ENCODE data around the gene RAI1. TPM values are rescaled to one million over a fixed set of nuclear protein-coding genes. Genes with fewer than 3 reads are reported as not detected.
"Not testable (repeated sequence)": the region's sequence is repeated elsewhere in the genome, so short reads cannot be mapped to it uniquely, and the experiment has no call there.

RAI1 gene
- total RNA-seq, 1 donor from 2014 or later = 9.1 TPM

DNA sequence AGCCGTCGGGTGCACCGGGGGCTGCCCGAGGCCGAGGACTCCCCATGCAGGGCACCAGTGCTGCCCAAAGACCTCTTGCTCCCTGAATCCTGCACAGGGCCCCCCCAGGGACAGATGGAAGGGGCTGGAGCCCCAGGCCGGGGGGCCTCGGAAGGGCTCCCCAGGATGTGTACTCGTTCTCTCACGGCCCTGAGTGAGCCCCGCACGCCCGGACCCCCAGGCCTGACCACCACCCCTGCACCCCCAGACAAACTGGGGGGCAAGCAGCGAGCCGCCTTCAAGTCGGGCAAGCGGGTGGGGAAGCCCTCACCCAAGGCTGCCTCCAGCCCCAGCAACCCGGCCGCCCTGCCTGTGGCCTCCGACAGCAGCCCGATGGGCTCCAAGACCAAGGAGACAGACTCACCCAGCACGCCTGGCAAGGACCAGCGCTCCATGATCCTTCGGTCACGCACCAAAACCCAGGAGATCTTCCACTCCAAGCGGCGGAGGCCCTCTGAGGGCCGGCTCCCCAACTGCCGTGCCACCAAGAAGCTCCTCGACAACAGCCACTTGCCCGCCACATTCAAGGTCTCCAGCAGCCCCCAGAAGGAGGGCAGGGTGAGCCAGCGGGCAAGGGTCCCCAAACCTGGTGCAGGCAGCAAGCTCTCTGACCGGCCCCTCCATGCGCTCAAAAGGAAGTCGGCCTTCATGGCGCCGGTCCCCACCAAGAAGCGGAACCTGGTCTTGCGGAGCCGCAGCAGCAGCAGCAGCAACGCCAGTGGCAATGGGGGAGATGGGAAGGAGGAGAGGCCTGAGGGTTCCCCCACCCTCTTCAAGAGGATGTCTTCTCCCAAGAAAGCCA lies 114.9 kb downstream of the RAI1 start:
- DNase-seq (ENCODE audit: low read depth) = no peak

DNA sequence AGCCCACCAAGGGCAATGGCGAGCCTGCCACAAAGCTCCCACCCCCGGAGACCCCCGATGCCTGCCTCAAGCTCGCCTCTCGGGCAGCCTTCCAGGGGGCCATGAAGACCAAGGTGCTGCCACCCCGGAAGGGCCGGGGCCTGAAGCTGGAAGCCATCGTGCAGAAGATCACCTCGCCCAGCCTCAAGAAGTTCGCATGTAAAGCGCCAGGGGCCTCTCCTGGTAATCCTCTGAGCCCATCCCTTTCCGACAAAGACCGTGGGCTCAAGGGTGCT lies 115.5 kb downstream of the RAI1 start:
- no peak for DNase-seq (ENCODE audit: low read depth)

DNA sequence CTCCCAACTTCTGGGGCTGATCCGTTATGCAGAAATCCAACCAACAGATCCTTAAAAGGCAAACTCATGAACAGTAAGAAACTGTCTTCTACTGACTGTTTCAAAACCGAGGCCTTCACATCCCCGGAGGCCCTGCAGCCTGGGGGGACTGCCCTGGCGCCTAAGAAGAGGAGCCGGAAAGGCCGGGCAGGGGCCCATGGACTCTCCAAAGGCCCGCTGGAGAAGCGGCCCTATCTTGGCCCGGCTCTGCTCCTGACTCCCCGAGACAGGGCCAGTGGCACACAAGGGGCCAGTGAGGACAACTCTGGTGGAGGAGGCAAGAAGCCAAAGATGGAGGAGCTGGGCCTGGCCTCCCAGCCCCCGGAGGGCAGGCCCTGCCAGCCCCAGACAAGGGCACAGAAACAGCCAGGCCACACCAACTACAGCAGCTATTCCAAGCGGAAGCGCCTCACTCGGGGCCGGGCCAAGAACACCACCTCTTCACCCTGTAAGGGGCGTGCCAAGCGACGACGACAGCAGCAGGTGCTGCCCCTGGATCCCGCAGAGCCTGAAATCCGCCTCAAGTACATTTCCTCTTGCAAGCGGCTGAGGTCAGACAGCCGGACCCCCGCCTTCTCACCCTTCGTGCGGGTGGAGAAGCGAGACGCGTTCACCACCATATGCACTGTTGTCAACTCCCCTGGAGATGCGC lies 116.0 kb downstream of the RAI1 start:
- no peak for DNase-seq (ENCODE audit: low read depth)

DNA sequence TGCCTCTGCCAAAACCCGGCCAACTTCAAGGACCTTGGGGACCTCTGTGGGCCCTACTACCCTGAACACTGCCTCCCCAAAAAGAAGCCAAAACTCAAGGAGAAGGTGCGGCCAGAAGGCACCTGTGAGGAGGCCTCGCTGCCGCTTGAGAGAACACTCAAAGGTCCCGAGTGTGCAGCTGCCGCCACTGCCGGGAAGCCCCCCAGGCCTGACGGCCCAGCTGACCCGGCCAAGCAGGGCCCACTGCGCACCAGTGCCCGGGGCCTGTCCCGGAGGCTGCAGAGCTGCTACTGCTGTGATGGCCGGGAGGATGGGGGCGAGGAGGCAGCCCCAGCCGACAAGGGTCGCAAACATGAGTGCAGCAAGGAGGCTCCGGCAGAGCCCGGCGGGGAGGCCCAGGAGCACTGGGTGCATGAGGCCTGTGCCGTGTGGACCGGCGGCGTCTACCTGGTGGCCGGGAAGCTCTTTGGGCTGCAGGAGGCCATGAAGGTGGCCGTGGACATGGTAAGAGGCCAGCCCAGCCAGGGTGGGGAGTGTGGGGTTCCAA lies 116.8 kb downstream of the RAI1 start:
- DNase-seq (ENCODE audit: low read depth) = no peak

DNA sequence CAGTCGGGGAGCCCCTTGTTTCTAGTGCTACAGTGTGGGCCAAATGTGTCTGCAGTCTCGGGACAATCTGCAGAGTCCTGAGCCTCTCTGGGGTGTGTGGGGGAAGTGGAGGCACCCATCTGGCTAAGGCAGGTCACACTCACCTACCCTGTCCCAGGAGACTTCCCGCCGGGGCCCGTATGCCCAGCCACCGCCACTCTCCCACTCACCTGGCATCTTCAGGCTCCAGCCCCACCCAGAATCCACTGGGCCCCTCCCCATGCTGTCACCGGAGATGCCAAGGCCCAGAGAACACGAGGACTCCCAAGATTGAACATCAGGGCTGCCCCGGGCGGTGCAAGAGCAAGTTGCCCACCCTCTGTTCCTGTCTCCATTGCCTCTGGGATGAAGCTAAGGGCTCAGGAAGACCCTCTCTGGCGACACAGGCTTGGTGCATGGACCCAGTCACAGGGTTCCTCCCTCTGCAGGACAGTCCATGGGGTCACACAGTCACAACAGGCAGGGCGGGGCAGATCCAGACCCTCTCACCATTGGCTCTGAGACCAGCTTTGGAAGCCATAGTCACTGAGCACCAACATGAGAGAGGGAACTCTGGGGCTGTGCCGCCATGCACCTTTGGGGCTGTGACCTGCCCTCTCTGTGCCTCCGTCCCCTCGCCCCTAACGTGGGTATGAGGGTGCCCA lies 117.5 kb downstream of the RAI1 start:
- DNase-seq (ENCODE audit: low read depth) = no peak

DNA sequence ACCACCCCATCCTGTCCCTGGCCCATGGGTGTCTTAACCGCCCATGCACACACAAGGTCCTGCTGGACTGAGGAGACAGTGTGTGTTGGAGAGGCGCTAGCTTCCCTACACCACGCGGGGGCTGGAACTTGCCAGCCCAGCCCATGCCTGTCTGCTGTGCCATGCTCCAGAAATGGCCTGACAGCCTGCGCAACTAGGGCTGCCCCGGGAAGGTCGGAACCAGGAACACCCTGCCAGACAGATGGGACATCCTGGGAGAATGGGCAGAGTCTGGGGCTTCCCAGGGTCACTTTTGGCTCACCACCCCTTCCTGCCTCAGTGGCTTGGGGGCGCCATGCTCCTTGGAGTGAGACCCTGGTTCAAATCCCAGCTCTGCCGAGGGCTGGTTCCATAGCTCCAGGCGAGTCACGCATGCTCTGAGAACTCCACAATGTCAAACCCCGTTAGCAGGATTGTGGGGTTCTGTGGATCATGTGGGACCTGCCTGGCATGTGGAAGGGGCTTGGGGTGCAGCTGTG lies 119.3 kb downstream of the RAI1 start:
- no peak for DNase-seq (ENCODE audit: low read depth)

DNA sequence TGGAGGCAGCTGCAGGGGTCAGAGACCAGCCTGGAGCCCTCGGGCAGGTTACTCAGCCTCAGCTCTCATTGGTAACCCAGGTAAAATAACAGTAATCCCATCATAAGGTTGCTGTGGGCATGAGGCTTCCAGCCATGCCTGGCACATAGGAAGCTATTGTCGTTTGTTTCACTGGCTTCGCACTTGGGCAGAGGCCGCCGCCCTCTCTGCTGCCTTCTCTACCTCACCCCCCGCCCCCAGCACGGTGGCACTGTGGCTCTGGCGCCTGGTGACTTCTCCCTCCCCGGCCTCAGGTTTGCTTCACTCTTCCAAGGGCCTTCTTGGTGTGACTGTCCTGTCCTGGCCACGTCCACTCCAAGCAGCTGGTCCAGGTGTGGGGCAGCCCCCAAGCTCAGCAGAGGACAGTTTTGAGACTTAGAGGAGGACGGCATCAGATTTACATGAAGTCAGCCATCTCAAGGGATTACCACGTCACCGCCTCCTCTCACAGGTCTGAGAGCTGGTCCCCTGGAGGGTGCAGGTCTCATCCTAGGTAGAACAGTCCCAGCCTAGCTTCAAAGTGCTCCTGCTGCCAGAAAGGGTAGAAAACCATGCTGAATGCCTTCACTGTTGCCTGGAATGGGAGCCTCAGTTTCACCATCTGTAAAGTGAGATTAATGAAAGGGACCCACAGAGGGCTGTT lies 120.7 kb downstream of the RAI1 start:
- DNase-seq (ENCODE audit: low read depth) = no peak

DNA sequence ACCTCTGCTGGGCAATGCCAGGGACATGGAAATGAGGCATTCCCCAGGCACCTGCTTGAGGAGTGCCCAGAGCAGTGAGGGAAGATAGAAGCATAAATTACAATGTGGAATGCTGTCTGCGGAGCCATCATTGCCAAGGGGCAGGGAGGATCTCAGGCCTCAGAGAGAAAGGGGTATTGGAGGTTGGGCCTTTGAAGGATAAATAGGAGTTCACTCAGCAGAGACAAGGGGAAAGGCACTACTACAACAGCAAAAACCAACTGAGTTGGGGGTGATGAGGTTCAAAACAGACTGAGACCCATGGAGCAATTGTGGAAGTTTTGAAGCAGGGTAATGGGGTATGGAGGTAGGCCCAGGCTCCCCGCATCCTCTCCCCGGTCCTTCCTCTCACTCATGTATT lies 122.7 kb downstream of the RAI1 start:
- DNase-seq (ENCODE audit: low read depth) = no peak

DNA sequence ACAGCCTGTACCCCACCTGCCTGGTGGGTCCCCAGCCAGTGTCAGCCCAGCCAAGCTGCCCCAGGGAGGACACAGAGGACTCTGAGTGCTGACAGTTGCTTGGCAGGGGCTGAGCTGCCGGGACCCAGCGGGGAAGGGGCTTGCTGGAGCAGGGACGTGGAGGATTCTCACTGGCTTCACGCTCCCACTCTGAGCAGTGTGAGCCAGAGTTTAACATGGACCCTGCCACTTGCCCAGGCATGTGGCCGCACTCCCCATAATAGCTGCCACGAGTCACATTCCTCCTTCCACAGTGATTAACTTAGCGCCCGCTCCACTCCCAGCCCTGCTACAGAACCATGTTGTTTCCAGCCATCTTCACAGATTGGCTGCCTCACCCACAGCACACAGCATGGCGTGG lies 124.3 kb downstream of the RAI1 start:
- DNase-seq (ENCODE audit: low read depth) = peak; percentile 67

DNA sequence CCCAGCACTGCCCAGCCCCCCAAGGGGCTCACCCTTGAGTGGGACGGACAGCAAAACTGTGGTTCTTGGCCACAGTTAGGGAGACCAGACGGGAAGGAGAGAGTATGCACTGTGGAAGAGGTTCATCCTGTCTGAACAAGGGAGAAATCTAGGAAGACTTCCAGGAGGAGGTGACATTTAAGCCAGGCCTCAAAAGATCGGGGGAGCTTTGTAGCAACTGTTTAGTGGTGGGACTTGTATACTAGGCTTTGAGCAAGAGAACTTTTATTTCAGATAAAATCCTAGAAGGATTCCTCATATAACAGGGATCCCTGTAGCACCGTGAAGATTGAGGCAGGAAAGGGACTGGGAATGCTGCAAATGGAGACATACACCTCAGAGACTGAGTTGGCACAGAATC lies 124.8 kb downstream of the RAI1 start:
- no peak for DNase-seq (ENCODE audit: low read depth)

DNA sequence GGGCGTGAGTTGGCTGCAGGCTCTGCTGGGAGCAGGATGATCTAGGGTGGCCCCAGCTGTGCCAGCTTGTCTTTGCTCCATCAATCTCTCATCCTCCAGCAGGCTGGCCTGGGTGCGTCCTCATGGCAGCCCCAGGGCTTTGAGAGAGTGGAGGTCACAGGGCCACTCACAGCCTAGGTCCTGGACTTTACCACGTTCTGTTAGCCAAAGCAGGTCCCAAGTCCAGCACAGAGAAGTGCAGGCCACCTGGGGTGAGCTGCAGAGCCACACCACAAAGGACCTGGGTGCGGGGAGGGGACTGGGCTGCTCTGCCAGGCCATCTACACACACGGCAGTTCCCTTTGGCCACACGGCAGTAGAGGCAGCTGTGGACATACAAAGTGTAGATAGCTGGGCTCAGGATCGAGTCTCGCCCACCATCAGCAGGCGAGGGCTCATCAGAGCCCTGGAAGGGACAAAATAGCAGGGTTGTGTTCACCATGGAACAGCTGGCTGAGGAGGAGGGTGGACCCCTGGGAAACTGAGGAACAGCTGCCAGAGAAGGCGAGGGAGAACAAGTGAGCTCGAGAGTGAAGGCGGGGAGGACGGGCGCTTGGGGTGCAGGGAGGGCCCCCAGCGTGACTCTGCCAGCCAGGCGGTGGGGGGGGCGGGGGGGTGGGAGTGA lies 125.5 kb downstream of the RAI1 start:
- DNase-seq (ENCODE audit: low read depth) = no peak

DNA sequence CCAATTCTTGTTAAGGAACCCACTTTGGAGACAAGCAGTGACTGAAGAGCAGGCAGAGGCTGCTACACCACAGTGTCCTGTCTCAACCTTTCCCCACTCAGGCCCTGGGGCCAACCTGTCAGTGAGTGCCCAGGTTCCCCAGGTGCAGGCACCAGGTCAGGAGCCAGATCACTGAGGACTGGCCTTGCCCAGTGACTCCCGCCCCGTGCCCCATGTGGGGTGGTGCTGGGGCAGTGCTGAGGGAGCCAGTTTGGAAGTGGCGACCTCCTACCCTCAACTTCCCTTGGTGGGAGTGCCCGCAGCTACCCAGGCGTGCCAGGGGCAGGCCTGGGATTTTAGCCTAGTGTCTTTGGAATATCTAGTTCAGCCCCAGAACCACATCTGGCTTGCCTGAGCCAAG lies 126.2 kb downstream of the RAI1 start:
- DNase-seq (ENCODE audit: low read depth) = no peak

DNA sequence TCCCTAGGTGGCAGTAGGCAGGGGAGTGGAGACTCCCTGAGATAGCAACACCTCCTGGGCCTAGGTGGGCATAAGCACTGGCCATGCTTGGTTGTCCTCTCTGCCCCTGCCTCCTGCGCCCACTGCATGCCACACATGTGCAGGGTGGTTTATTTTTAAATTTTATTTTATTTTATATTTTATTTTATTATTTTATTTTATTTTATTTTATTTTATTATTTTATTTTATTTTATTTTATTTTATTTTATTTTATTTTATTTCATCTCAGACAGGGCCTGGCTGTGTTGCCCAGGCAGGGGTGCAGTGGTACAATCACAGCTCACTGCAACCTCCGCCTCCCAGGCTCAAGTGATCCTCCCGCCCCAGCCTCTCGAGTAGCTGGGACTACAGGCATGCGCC lies 126.9 kb downstream of the RAI1 start:
- not testable (repeated sequence) for DNase-seq (ENCODE audit: low read depth)

DNA sequence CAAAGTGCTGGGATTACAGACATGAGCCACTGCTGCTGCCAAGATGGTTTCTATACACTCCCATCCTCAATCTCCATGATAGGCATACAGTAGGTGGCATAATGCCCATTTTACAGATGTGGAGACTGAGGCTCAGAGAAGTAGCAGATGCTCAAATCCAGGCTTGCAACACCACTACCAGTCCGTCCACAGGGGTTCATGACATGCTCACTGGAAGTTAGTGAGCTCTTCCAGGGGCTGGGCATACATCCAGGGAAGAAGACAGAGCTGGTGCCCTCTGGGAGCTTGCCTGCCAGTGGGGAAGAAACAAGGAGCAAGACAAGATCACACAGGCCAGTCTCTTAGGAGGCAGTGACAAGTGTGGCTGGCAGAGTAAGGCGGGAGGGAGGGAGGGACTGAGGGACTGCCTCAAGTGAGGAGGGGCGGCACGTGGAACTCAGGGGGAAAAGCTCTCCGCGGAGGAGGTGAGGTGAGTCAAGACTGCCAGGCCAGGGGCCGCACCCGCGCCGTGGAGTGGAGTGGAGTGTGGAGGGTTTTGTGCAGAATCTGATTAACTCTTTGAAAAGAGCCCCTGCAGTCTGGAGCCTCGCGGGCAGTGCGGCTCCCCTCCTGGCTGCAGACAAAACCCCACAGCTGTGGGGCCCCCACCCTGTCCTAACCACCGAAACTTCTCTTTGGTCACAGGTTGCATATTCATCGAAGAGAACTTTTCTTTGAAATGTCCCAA lies 127.6 kb downstream of the RAI1 start:
- DNase-seq (ENCODE audit: low read depth) = no peak

DNA sequence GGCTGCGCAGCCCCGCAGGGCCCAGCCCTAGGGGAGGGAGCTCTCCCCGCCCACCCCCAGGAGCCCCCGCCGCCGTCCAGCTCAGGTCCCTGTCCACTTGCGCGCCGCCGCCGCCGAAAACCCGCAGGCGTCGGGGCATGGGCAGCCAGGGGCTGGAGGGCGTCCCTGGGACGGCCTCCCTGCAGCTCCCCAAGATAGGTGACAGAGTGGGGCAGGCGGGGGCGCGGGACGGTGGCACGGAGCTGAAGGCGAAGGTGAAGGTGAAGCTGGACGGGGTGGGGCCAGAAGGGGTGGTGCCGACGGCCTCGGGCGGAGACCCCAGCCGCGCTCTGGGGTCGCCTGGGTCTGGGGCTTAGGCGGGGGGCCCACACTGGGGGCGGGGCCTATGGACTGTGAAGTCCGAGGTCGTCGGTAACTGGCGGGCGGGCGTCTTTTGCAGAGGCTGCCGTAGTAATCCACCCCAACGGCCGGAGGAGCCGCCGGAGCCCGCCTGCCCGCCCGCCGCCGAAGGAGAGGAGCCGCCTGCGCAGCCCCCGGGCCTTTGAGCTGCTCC lies 128.3 kb downstream of the RAI1 start:
- no peak for DNase-seq (ENCODE audit: low read depth)

DNA sequence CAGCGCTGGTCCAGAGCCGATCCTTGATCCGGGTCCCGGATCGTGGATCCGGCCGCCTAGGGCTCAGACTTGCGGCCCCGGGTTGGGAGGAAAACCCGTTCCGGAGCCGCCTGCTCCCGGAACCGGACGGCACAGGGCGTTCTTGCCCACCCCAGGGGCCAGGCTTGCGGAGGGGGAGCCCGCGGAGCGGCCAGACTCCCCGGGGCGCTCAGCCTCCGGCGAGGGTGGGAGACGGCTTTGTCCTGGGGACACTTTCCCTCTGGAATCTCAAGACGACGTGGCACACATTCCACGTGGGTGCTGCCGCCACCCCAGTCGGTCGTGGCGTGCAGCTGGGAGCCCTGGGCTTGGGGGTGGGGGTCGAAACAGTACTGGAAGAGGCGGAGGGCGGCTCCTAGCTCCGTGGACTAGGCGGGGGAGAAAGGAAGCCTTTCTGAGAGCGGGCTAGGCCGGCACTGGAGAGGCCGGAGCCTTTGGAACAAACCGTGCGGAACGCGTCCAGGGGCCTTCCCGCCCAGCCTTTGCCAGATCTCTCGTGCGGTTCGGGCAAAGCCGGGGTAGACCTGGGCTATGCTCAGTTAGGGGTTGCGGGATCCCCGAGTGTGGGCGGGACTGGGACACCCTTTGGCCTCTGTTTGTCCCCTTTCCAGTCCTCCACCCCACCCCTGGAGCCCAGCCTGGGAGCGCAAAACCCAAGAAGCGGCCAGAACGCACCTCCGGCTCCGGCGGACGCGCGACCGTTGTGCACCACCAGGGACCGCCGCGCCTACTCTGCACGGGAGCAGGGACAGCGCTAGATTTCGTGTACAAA lies 129.0 kb downstream of the RAI1 start:
- DNase-seq (ENCODE audit: low read depth) = no peak

DNA sequence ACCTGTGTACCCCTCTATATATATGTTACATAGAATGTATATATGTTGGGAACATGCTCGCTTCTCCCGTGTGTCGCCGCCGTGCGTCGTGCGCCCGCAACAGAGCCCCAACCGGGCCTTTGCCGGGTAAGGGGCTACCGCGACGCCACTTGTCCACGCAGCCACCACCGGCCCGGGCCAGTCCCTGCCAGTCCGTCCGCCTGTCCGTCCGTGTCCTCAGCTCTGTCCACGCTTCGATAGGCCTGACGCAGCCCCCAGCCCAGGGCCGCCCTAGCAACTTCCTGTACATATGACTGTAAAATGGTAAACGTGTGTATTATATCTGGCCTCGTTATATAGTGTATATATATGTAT lies 129.6 kb downstream of the RAI1 start:
- no peak for DNase-seq (ENCODE audit: low read depth)

DNA sequence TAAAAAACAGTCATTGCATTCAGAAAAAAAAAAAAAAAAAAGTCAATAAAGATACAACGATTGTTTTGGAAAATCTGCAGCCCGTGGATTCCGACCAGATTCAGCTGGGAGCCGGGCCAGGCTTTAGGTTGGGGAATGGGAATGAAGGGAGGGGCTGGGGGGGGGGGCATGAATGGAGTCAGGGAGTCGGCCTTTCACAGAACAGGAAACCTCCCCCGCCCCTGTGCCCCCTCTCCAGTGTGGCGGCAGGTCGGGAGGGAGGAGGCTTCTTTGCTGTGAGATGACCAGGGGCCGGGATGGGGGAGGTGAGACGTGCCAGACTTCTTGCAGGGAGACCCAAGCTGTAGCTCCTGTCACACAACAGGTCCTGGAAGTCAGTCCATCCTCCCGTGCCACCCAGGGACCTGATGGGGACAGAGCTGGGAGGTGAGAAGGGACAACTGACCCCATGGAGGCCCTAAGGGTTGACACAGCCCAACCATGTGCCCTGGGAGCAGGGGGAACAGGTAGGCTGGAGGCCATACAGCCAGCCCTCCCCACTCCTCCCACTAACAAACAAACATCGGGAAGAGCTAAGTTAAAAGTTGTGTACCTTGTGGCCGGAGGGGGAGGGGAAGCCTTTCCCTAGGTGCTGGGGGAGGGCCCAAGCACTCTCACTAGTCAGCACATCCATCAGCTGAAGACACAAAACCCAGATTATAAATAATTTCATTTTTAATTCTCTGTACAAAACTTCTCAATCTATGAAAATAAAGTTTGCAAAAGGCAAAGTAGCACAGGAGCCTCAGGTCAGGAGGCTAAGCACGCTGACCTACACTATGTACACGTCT lies 130.3 kb downstream of the RAI1 start:
- DNase-seq (ENCODE audit: low read depth) = no peak
